H1 (cell line): Measurements from ENCODE around the gene VENTX. TPM values are rescaled to one million over a fixed set of nuclear protein-coding genes. Genes with fewer than 3 reads are reported as not detected.

Experiments used
- CTCF ChIA-PET: fragments of 300-600 bp; sonication (Branson Sonifier 250); formaldehyde crosslinking; loops from one replicate; lab custom pipeline; 2021; ENCODE audit not compliant: partially characterized antibody; lab: Charles Lee
- POLR2A ChIA-PET: fragments of 300-600 bp; sonication (Branson Sonifier 250); formaldehyde crosslinking; loops from one replicate; lab custom pipeline; 2021; ENCODE audit warnings: inconsistent platforms; ENCODE audit not compliant: partially characterized antibody; lab: Charles Lee
- DNase-seq, 2 experiments: peaks; one replicate each; pipeline versions ENCODE4 v3.0.0 to v3.0.0-alpha.2; 2010 to 2022; ENCODE audit warnings: low spot score in 2 of 2, low read depth in 1 of 2, mixed read lengths in 1 of 2
- FAIRE-seq: peaks from 2 replicates; lab custom pipeline; 2011; peaks lifted over from hg19 to GRCh38; lab: Jason Lieb, UNC
- H2AFZ ChIP-seq: 2 replicates; pipeline ENCODE4 v1.8.1; 2012; ENCODE audit warnings: low read length, inconsistent platforms
- H2AK5ac ChIP-seq: 2 replicates; pipeline ENCODE4 v1.6.1; 2013; ENCODE audit warnings: low read depth, low read length
- H2BK120ac ChIP-seq: replicated peaks from 2 replicates; pipeline ENCODE3; 2013; ENCODE audit warnings: low read depth, low read length, inconsistent platforms
- H2BK12ac ChIP-seq: 2 replicates; pipeline ENCODE4 v1.6.1; 2013; ENCODE audit warnings: low read depth, low read length
- H2BK15ac ChIP-seq: 2 replicates; pipeline ENCODE4 v1.6.1; 2013; ENCODE audit warnings: low read length
- H2BK20ac ChIP-seq: 2 replicates; pipeline ENCODE4 v1.6.1; 2013; ENCODE audit warnings: low read length
- H2BK5ac ChIP-seq: 2 replicates; pipeline ENCODE4 v1.6.1; 2013; ENCODE audit warnings: low read depth, low read length
- H3K14ac ChIP-seq: 2 replicates; pipeline ENCODE4 v1.6.1; 2013; ENCODE audit warnings: inconsistent platforms; ENCODE audit not compliant: insufficient read length
- H3K18ac ChIP-seq: 2 replicates; pipeline ENCODE4 v1.6.1; 2013; ENCODE audit warnings: low read length; ENCODE audit errors: extremely low read depth
- H3K23ac ChIP-seq: 2 replicates; pipeline ENCODE4 v1.6.1; 2013; ENCODE audit warnings: inconsistent platforms; ENCODE audit not compliant: insufficient read length
- H3K23me2 ChIP-seq: 2 replicates; pipeline ENCODE4 v1.6.1; 2013; ENCODE audit warnings: low read depth, low read length
- H3K27ac ChIP-seq: 2 replicates; pipeline ENCODE4 v1.6.1; 2011; ENCODE audit warnings: low read depth, low read length, inconsistent platforms
- H3K27me3 ChIP-seq, 4 experiments: replicated peaks in 1 of 4; 1 replicate in 1 of 4; 2 replicates in 3 of 4; pipeline versions ENCODE4 v1.6.1 to v1.8.1; 2011 to 2013; ENCODE audit warnings: low read length in 3 of 4, mild to moderate bottlenecking in 3 of 4, inconsistent platforms in 2 of 4, mixed read lengths in 2 of 4, moderate library complexity in 1 of 4; ENCODE audit not compliant: control insufficient read depth in 3 of 4, insufficient read depth in 3 of 4; ENCODE audit errors: extremely low read depth in 1 of 4
- H3K36me3 ChIP-seq, 4 experiments: 2 replicates each; pipeline versions ENCODE4 v1.6.1 to v1.8.1; 2011 to 2013; ENCODE audit warnings: mild to moderate bottlenecking in 4 of 4, low read length in 3 of 4, moderate library complexity in 2 of 4, control low read depth in 1 of 4, inconsistent platforms in 1 of 4; ENCODE audit not compliant: insufficient read depth in 4 of 4, control insufficient read depth in 2 of 4
- H3K4ac ChIP-seq: replicated peaks from 2 replicates; pipeline ENCODE3; 2013; ENCODE audit warnings: low read length, low read depth, mixed read lengths, inconsistent platforms; ENCODE audit not compliant: insufficient read length
- H3K4me1 ChIP-seq, 4 experiments: replicated peaks in 1 of 4; 1 replicate in 1 of 4; 2 replicates in 3 of 4; pipeline versions ENCODE4 v1.6.1 to v1.8.1; 2011 to 2013; ENCODE audit warnings: low read length in 3 of 4, inconsistent platforms in 2 of 4, mixed read lengths in 1 of 4; ENCODE audit not compliant: insufficient read depth in 4 of 4, control insufficient read depth in 3 of 4
- H3K4me2 ChIP-seq, 2 experiments: 2 replicates each; pipeline versions ENCODE4 v1.6.1 to v1.8.1; 2011 to 2013; ENCODE audit warnings: low read depth in 2 of 2, low read length in 2 of 2, control low read depth in 1 of 2, inconsistent platforms in 1 of 2, mild to moderate bottlenecking in 1 of 2; ENCODE audit not compliant: insufficient read depth in 1 of 2
- H3K4me3 ChIP-seq, 4 experiments: fragments of 200-600, 300-600 bp in 1 of 4; sonication (generic), shearing (Covaris generic), sonication (Bioruptor Twin) in 1 of 4; 2 replicates each; pipeline versions ENCODE4 v1.5.1 to v1.8.1; 2011 to 2016; ENCODE audit warnings: low read length in 4 of 4, low read depth in 3 of 4, control low read depth in 2 of 4, inconsistent platforms in 2 of 4, mild to moderate bottlenecking in 2 of 4, mixed read lengths in 1 of 4, moderate library complexity in 1 of 4; ENCODE audit not compliant: insufficient read depth in 2 of 4; ENCODE audit errors: extremely low read depth in 1 of 4
- H3K56ac ChIP-seq: replicated peaks from 2 replicates; pipeline ENCODE3; 2013; ENCODE audit warnings: low read depth, mild to moderate bottlenecking, mixed read lengths, low read length, inconsistent platforms; ENCODE audit not compliant: insufficient read length
- H3K79me1 ChIP-seq: 2 replicates; pipeline ENCODE4 v1.6.1; 2013; ENCODE audit warnings: low read depth, low read length, control low read depth
- H3K79me2 ChIP-seq, 2 experiments: 2 replicates each; pipeline versions ENCODE4 v1.6.1 to v1.8.1; 2012 to 2013; ENCODE audit warnings: low read length in 2 of 2, mild to moderate bottlenecking in 2 of 2, inconsistent platforms in 1 of 2; ENCODE audit not compliant: insufficient read depth in 2 of 2, control insufficient read depth in 1 of 2
- H3K9ac ChIP-seq, 4 experiments: replicated peaks in 1 of 4; 1 replicate in 1 of 4; 2 replicates in 3 of 4; pipeline versions ENCODE4 v1.6.1 to v1.8.1; 2011 to 2013; ENCODE audit warnings: low read depth in 3 of 4, low read length in 3 of 4, control low read depth in 2 of 4, mild to moderate bottlenecking in 2 of 4, moderate library complexity in 2 of 4, inconsistent platforms in 1 of 4; ENCODE audit errors: extremely low read depth in 1 of 4
- H3K9me3 ChIP-seq, 2 experiments: 2 replicates each; pipeline versions ENCODE4 v1.6.1 to v1.8.1; 2012 to 2013; ENCODE audit warnings: mild to moderate bottlenecking in 2 of 2, moderate library complexity in 2 of 2, control low read depth in 1 of 2, inconsistent platforms in 1 of 2, low read depth in 1 of 2, low read length in 1 of 2, mixed read lengths in 1 of 2; ENCODE audit not compliant: insufficient read depth in 2 of 2
- H4K20me1 ChIP-seq, 2 experiments: replicated peaks in 1 of 2; 2 replicates each; pipeline versions ENCODE3 to v1.8.1; 2011 to 2013; ENCODE audit warnings: inconsistent platforms in 2 of 2, low read length in 2 of 2, mild to moderate bottlenecking in 1 of 2; ENCODE audit not compliant: insufficient read depth in 2 of 2, control insufficient read depth in 1 of 2
- H4K5ac ChIP-seq: 2 replicates; pipeline ENCODE4 v1.6.1; 2013; ENCODE audit warnings: low read length, low read depth, mixed read lengths, inconsistent platforms; ENCODE audit not compliant: insufficient read length
- H4K8ac ChIP-seq: 2 replicates; pipeline ENCODE4 v1.8.0; 2013; ENCODE audit warnings: mild to moderate bottlenecking, moderate library complexity, low read length, inconsistent platforms; ENCODE audit not compliant: insufficient read depth; ENCODE audit errors: extremely low read depth
- H4K91ac ChIP-seq: replicated peaks from 2 replicates; pipeline ENCODE3; 2013; ENCODE audit warnings: low read length, mixed read lengths, inconsistent platforms; ENCODE audit not compliant: insufficient read length
- BRCA1 ChIP-seq: IDR thresholded peaks from 2 replicates; pipeline ENCODE4 v1.6.1; 2012; ENCODE audit warnings: low read depth, low read length, improper control_type of control experiment
- CREB1 ChIP-seq: IDR thresholded peaks from 2 replicates; pipeline ENCODE4 v1.6.1; 2012; ENCODE audit warnings: inconsistent platforms
- EP300 ChIP-seq, 2 experiments: IDR thresholded peaks; 1 replicate in 1 of 2; 2 replicates in 1 of 2; pipeline ENCODE4 v1.6.1; 2011 to 2012; ENCODE audit warnings: low read depth in 2 of 2, low read length in 2 of 2, mild to moderate bottlenecking in 2 of 2, borderline replicate concordance in 1 of 2, inconsistent platforms in 1 of 2, moderate library complexity in 1 of 2
- EZH2 ChIP-seq: fragments of 200-600 bp; sonication (generic); IDR thresholded peaks from 2 replicates; pipeline ENCODE4 v1.7.1; 2012; ENCODE audit warnings: low read depth, mild to moderate bottlenecking, moderate library complexity, low read length, inconsistent platforms; ENCODE audit not compliant: severe bottlenecking
- MAX ChIP-seq: IDR thresholded peaks from 2 replicates; pipeline ENCODE4 v1.6.1; 2012; ENCODE audit warnings: inconsistent platforms
- NRF1 ChIP-seq: IDR thresholded peaks from 2 replicates; pipeline ENCODE4 v1.6.1; 2011; ENCODE audit warnings: mild to moderate bottlenecking, low read depth, low read length, improper control_type of control experiment
- PHF8 ChIP-seq: fragments of 200-600 bp; sonication (generic); conservative IDR thresholded peaks from 2 replicates; pipeline ENCODE4 v1.7.1; 2012; ENCODE audit warnings: low read depth, mild to moderate bottlenecking, inconsistent platforms, low read length, moderate library complexity
- RBBP5 ChIP-seq: IDR thresholded peaks from 2 replicates; pipeline ENCODE4 v1.7.1; 2012; ENCODE audit warnings: low read depth, mild to moderate bottlenecking, inconsistent platforms, low read length, moderate library complexity, borderline replicate concordance
- TAF1 ChIP-seq: IDR thresholded peaks from 2 replicates; pipeline ENCODE4 v1.6.1; 2011; ENCODE audit warnings: mild to moderate bottlenecking, low read depth, low read length
- USF2 ChIP-seq: IDR thresholded peaks from 2 replicates; pipeline ENCODE4 v1.6.1; 2011; ENCODE audit warnings: low read length, improper control_type of control experiment
- WGBS, 2 experiments: shearing (Covaris generic) in 1 of 2; methylation state at CpG; one replicate each; pipeline versions ENCODE4 v1.1.6 to v1.1.7; 2013 to 2015; ENCODE audit warnings: low lambda C conversion rate in 2 of 2, mixed read lengths in 2 of 2, inconsistent platforms in 1 of 2, low coverage in 1 of 2, missing lambda C conversion rate in 1 of 2; ENCODE audit not compliant: insufficient replicate concordance in 2 of 2, insufficient coverage in 1 of 2, insufficient read length in 1 of 2; ENCODE audit errors: extremely low coverage in 1 of 2, missing lambda C conversion rate in 1 of 2; 5-methylcytosine and 5-hydroxymethylcytosine counted together
- polyA plus RNA-seq, 7 experiments: library from polyadenylated mRNA; depleted of rRNA in 3 of 7; stranded (reverse) in 5 of 7; unstranded in 2 of 7; fragments of >200 nt in 5 of 7; fragments of 200-250 nt in 2 of 7; gene quantifications; 1 replicate in 5 of 7; 2 replicates in 1 of 7; 4 replicates in 1 of 7; pipeline versions ENCODE4 v1.2.1 to v1.2.3, GENCODE V29; 2011 to 2013; ENCODE audit warnings: missing spikeins in 2 of 7, mixed read lengths in 2 of 7
- total RNA-seq: library from RNA; stranded (reverse); fragmentation: NEBNext Ultra II Directional; extraction: Animal tissue kit (Norgen Biotek cat#: 25700); gene quantifications from 2 replicates; pipeline ENCODE4 v1.2.1, GENCODE V29; 2021

The VENTX gene
- total and polyA plus RNA-seq, 2 of the 8 experiments (the other 6 are each of a cell fraction or from before 2014, with no cell fraction given) = 5.6 TPM

- H3K4me3 ChIP-seq = peak overlapping the region; percentile 5 to 62 (median 27); a peak in 5 of 8 replicates
- DNase-seq (no peak), FAIRE-seq (no peak)
- H2AFZ ChIP-seq = no peak overlapping the region
- H3K27ac ChIP-seq = no peak overlapping the region
- 22% methylated on average over 36 of the region's 48 CpGs; no CpG with 5 or more reads in 1 of the 2 experiments for WGBS, 2 experiments
- H3K14ac ChIP-seq = no peak overlapping the region
- H2BK20ac ChIP-seq = no peak overlapping the region
- H3K4me1 ChIP-seq = peaks cover 3 to 41% (median 21%) of the 10 kb centered on the region in 4 experiments
- no peak overlapping the region for H2BK15ac ChIP-seq
- POLR2A ChIA-PET = interaction anchor here (1.0 to 1.5 kb wide), 2 partner anchors 8 to 10 kb away, joined by 3 read pairs; no protein-coding TSS in a partner anchor
- CTCF ChIA-PET = interaction anchor here (0.6 kb wide), 1 partner anchor 358 kb away, joined by 3 read pairs; no protein-coding TSS in a partner anchor
- no peaks in the 10 kb centered on the region for H4K20me1 ChIP-seq
- peak overlapping the region; percentile 81 for H4K91ac ChIP-seq
- peak overlapping the region; percentile 62; the same call in 1 of the 2 replicates for H4K8ac ChIP-seq
- peaks cover 35 to 60% (median 56%) of the 10 kb centered on the region in 4 experiments for H3K27me3 ChIP-seq
- H2BK120ac ChIP-seq = no peak overlapping the region
- no peaks in the 10 kb centered on the region for H3K79me2 ChIP-seq
- H3K4me2 ChIP-seq = peak overlapping the region; percentile 91 to 92
- no peak overlapping the region for H3K56ac ChIP-seq
- H3K23ac ChIP-seq = no peak overlapping the region
- peaks cover 16% of the 10 kb centered on the region; the same call in 1 of the 2 replicates for H3K23me2 ChIP-seq
- H3K9ac ChIP-seq = no peak overlapping the region
- no peak overlapping the region for H4K5ac ChIP-seq
- H3K9me3 ChIP-seq = peaks cover 0 to 8% of the 10 kb centered on the region in 2 experiments; a peak in 1 of 4 replicates
- H2AK5ac ChIP-seq = no peak overlapping the region
- H3K4ac ChIP-seq = no peak overlapping the region
- peak overlapping the region; percentile 24; the same call in 1 of the 2 replicates for H2BK5ac ChIP-seq
- peak overlapping the region; percentile 60; the same call in 1 of the 2 replicates for H3K18ac ChIP-seq
- peak overlapping the region; percentile 23; the same call in 1 of the 2 replicates for H2BK12ac ChIP-seq
- peaks cover 2% of the 10 kb centered on the region; the same call in 1 of the 2 replicates for H3K79me1 ChIP-seq
- peaks cover 0 to 12% (median 4%) of the 10 kb centered on the region in 4 experiments; a peak in 3 of 8 replicates for H3K36me3 ChIP-seq
- TF ChIP-seq PHF8 = no peak
- TF ChIP-seq EP300 (IDR thresholded peaks at IDR 0.05; ENCODE audit: borderline replicate concordance in 1 of 2, low read depth in 2 of 2, low read length in 2 of 2) = no peak
- no peak for TF ChIP-seq BRCA1
- TF ChIP-seq MAX = 0 out of 2 replicates have a peak, but pooled peaks have one; percentile 28
- TF ChIP-seq CREB1 = peak; percentile 58; the same call in 1 of the 2 replicates
- TF ChIP-seq EZH2 = peak; percentile 3
- TF ChIP-seq NRF1 = no peak
- TF ChIP-seq RBBP5 = no peak
- no peak for TF ChIP-seq USF2
- 0 out of 2 replicates have a peak, but pooled peaks have one; percentile 3 for TF ChIP-seq TAF1
Measured at GRCh38 chr10:133235265-133235855, 2.3 kb upstream of the VENTX start.
